Kidney epithelial cell (primary cell): ENCODE measurements around the gene OR1D2. TPM values are rescaled to one million over a fixed set of nuclear protein-coding genes. Genes with fewer than 3 reads are reported as not detected.
"Not testable (repeated sequence)": the region's sequence is repeated elsewhere in the genome, so short reads cannot be mapped to it uniquely, and the experiment has no call there.

ENCODE experiments used
- DNase-seq: peaks from one replicate; pipeline ENCODE4 v3.0.0-alpha.2; 2010; ENCODE audit warnings: low read depth
- H3K27me3 ChIP-seq: 2 replicates; pipeline ENCODE4 v1.6.0; 2011; ENCODE audit warnings: low read length; ENCODE audit not compliant: control insufficient read depth, insufficient read depth
- H3K36me3 ChIP-seq: 2 replicates; pipeline ENCODE4 v1.5.1; 2011; ENCODE audit warnings: low read length; ENCODE audit not compliant: control insufficient read depth, insufficient read depth
- H3K4me3 ChIP-seq: 2 replicates; pipeline ENCODE4 v1.5.1; 2011; ENCODE audit warnings: low read depth, mild to moderate bottlenecking, control low read depth, low read length
- CTCF ChIP-seq: IDR thresholded peaks from 2 replicates; pipeline ENCODE4 v1.5.1; 2011; ENCODE audit warnings: mild to moderate bottlenecking, moderate library complexity, low read length, control low read depth, inconsistent platforms; ENCODE audit not compliant: insufficient read depth, poor library complexity, severe bottlenecking
- total RNA-seq: library from RNA; depleted of rRNA; stranded (reverse); fragments of >200 nt; gene quantifications from 2 replicates; pipeline ENCODE4 v1.2.3, GENCODE V29; 2015

The OR1D2 gene
- total RNA-seq, result not detected in 2 replicates

- H3K36me3 ChIP-seq, result no peaks in the 10 kb centered on the region
- H3K4me3 ChIP-seq, result no peak within 1 kb of the TSS
- no peak for DNase-seq
- no peaks in the 10 kb centered on the region for H3K27me3 ChIP-seq
- TF ChIP-seq CTCF, result no peak
These were observed at the start of gene OR1D2 for GRCh38 chr17:3104322-3104721. Gene OR1D2 (minus strand): TSS chr17:3104422. CDS start chr17:3092996, 11,426 bp downstream.

- H3K27me3 ChIP-seq, DNase-seq: not testable (repeated sequence)
These were observed 33.3 kb upstream of the OR1D2 start for GRCh38 chr17:3137494-3137893.

GRCh38 chr17:3127451-3127850, 23.2 kb upstream of the OR1D2 start, which contains the start of gene OR1G1:
Gene OR1G1 (minus strand): TSS chr17:3127551. CDS start chr17:3127551, 0 bp downstream.
- Histone ChIP-seq H3K4me3 (no peak within 1 kb of the TSS), H3K36me3 (no peaks in the 10 kb centered on the region), H3K27me3 (no peaks in the 10 kb centered on the region)
- DNase-seq, result no peak
- no peak for TF ChIP-seq CTCF

More at GRCh38 chr17:3137494-3137893, 33.3 kb upstream of the OR1D2 start:
- not testable (repeated sequence) for H3K4me3 ChIP-seq, H3K36me3 ChIP-seq

GRCh38 chr17:3073850-3074249, 30.4 kb downstream of the OR1D2 start:
- not testable (repeated sequence) for H3K27me3 ChIP-seq, H3K36me3 ChIP-seq, DNase-seq, H3K4me3 ChIP-seq

- H3K36me3 ChIP-seq, DNase-seq, H3K4me3 ChIP-seq, H3K27me3 ChIP-seq: not testable (repeated sequence)
These were observed 39.0 kb downstream of the OR1D2 start for GRCh38 chr17:3065192-3065591.

GRCh38 chr17:3063507-3063906, 40.7 kb downstream of the OR1D2 start, which contains the start of gene OR1D5:
Gene OR1D5 (minus strand): TSS chr17:3063607. CDS start chr17:3063607, 0 bp downstream.
- H3K27me3 ChIP-seq, H3K4me3 ChIP-seq, H3K36me3 ChIP-seq, DNase-seq: not testable (repeated sequence)

GRCh38 chr17:3062824-3063377, 41.3 kb downstream of the OR1D2 start:
- DNase-seq, H3K4me3 ChIP-seq, H3K27me3 ChIP-seq, H3K36me3 ChIP-seq: not testable (repeated sequence)

GRCh38 chr17:3054868-3055267, 49.4 kb downstream of the OR1D2 start:
- not testable (repeated sequence) for DNase-seq, H3K36me3 ChIP-seq, H3K27me3 ChIP-seq, H3K4me3 ChIP-seq

- Histone ChIP-seq H3K4me3 (no peak overlapping the region), H3K27me3 (no peaks in the 10 kb centered on the region), H3K36me3 (no peaks in the 10 kb centered on the region)
- no peak for DNase-seq
- no peak for TF ChIP-seq CTCF
These were observed 54.4 kb downstream of the OR1D2 start for GRCh38 chr17:3049705-3050295.
